GM12878 (cell line): ENCODE results near the gene GALNT18. TPM values are rescaled to one million over a fixed set of nuclear protein-coding genes. Genes with fewer than 3 reads are reported as not detected.

ENCODE experiments used
- ATAC-seq: fragments of 200-7000 bp; cut with Tn5 transposase; 3 replicates; pipeline ENCODE4 v1.9.1; 2020; ENCODE audit warnings: mild to moderate bottlenecking, moderate library complexity
- BruUV-seq: library from RNA; stranded (reverse); fragments of 400-500 nt; replicated peaks from 2 replicates; lab custom pipeline; 2021; lab: Mats Ljungman, UMichigan
- CTCF ChIA-PET: fragments of 300-600 bp; sonication (Branson Sonifier 250); formaldehyde crosslinking; extraction: SDS; loops from one replicate; lab custom pipeline; 2021; ENCODE audit warnings: inconsistent platforms; lab: Yijun Ruan, JAX
- POLR2A ChIA-PET: fragments of 350-600 bp; formaldehyde crosslinking; extraction: SDS; loops from one replicate; lab custom pipeline; 2021; ENCODE audit warnings: inconsistent platforms; lab: Charles Lee
- RAD21 ChIA-PET: fragments of 300-600 bp; sonication (Branson Sonifier 250); formaldehyde crosslinking; loops from one replicate; lab custom pipeline; 2023; ENCODE audit warnings: antibody characterized with exemption; ENCODE audit not compliant: unreplicated experiment; lab: Charles Lee
- SMC1A ChIA-PET: fragments of 300-600 bp; sonication (Branson Sonifier 250); formaldehyde crosslinking; loops from one replicate; lab custom pipeline; 2023; ENCODE audit not compliant: unreplicated experiment, uncharacterized antibody; lab: Charles Lee
- DNase-seq: peaks from one replicate; pipeline ENCODE4 v3.0.0-alpha.2; 2011; ENCODE audit warnings: low read depth, low spot score
- FAIRE-seq: peaks from 3 replicates; lab custom pipeline; 2011; peaks lifted over from hg19 to GRCh38; lab: Jason Lieb, UNC
- H2AFZ ChIP-seq: 2 replicates; pipeline ENCODE4 v1.6.0; 2011; ENCODE audit warnings: low read depth, low read length, control low read depth; ENCODE audit not compliant: control insufficient read depth
- H3K27ac ChIP-seq: 2 replicates; pipeline ENCODE4 v1.5.1; 2011; ENCODE audit warnings: control low read depth; ENCODE audit not compliant: control insufficient read depth, insufficient read depth
- H3K27me3 ChIP-seq, 2 experiments: replicated peaks in 1 of 2; 2 replicates each; pipeline versions ENCODE4 v1.6.0 to v1.6.1; 2011; ENCODE audit warnings: low read length in 1 of 2; ENCODE audit not compliant: control insufficient read depth in 2 of 2, insufficient read depth in 2 of 2
- H3K36me3 ChIP-seq, 2 experiments: 2 replicates each; pipeline ENCODE4 v1.5.1; 2011; ENCODE audit warnings: low read length in 1 of 2; ENCODE audit not compliant: control insufficient read depth in 2 of 2, insufficient read depth in 2 of 2
- H3K4me1 ChIP-seq: 2 replicates; pipeline ENCODE4 v1.6.1; 2011; ENCODE audit warnings: mild to moderate bottlenecking, low read length, moderate library complexity, mixed read lengths; ENCODE audit not compliant: control insufficient read depth, insufficient read depth
- H3K4me2 ChIP-seq: 2 replicates; pipeline ENCODE4 v1.6.0; 2011; ENCODE audit warnings: control low read depth; ENCODE audit not compliant: control insufficient read depth, insufficient read depth
- H3K4me3 ChIP-seq: fragments of 200-600 bp; sonication (generic); 2 replicates; pipeline ENCODE4 v1.5.1; 2016
- H3K79me2 ChIP-seq: 2 replicates; pipeline ENCODE4 v1.6.0; 2011; ENCODE audit warnings: low read length; ENCODE audit not compliant: control insufficient read depth, insufficient read depth
- H3K9ac ChIP-seq: 2 replicates; pipeline ENCODE4 v1.8.0; 2011; ENCODE audit warnings: low read length, control low read depth, mixed read lengths; ENCODE audit not compliant: control insufficient read depth, insufficient read depth
- H3K9me3 ChIP-seq: replicated peaks from 3 replicates; pipeline ENCODE4 v1.5.1; 2011; ENCODE audit warnings: mild to moderate bottlenecking, low read length; ENCODE audit not compliant: control insufficient read depth, insufficient read depth
- H4K20me1 ChIP-seq: 2 replicates; pipeline ENCODE4 v1.6.0; 2011; ENCODE audit not compliant: control insufficient read depth, insufficient read depth
- EGR1 ChIP-seq, 2 experiments: IDR thresholded peaks; 1 replicate in 1 of 2; 2 replicates in 1 of 2; pipeline ENCODE4 v1.6.1; 2011 to 2012; ENCODE audit warnings: low read depth in 2 of 2, low read length in 2 of 2, borderline replicate concordance in 1 of 2, mild to moderate bottlenecking in 1 of 2, moderate library complexity in 1 of 2
- HDAC6 ChIP-seq: fragments of 200-600 bp; sonication (generic); IDR thresholded peaks from one replicate; pipeline ENCODE4 v1.8.0; 2017; ENCODE audit warnings: antibody characterized with exemption; ENCODE audit not compliant: unreplicated experiment
- NR2F1 ChIP-seq: fragments of 450-650 bp; conservative IDR thresholded peaks from 2 replicates; pipeline ENCODE4 v1.6.1; 2017; ENCODE audit warnings: mild to moderate bottlenecking
- PAX5 ChIP-seq: IDR thresholded peaks from 2 replicates; pipeline ENCODE4 v1.6.1; 2011; ENCODE audit warnings: low read depth, low read length, borderline replicate concordance
- PKNOX1 ChIP-seq: fragments of 450-650 bp; IDR thresholded peaks from 2 replicates; pipeline ENCODE4 v1.6.1; 2016; ENCODE audit warnings: mild to moderate bottlenecking
- SPI1 ChIP-seq: IDR thresholded peaks from 2 replicates; pipeline ENCODE4 v1.6.1; 2011; ENCODE audit warnings: low read depth, mild to moderate bottlenecking, low read length, moderate library complexity, borderline replicate concordance; ENCODE audit not compliant: insufficient read depth
- ZBTB40 ChIP-seq: fragments of 450-650 bp; IDR thresholded peaks from 2 replicates; pipeline ENCODE4 v1.6.1; 2016; ENCODE audit warnings: mild to moderate bottlenecking, moderate library complexity, borderline replicate concordance
- ZSCAN29 ChIP-seq: fragments of 450-650 bp; IDR thresholded peaks from 2 replicates; pipeline ENCODE4 v1.6.1; 2017; ENCODE audit warnings: mild to moderate bottlenecking, moderate library complexity
- WGBS: methylation state at CpG from one replicate; pipeline ENCODE4 v1.1.6; 2016; ENCODE audit warnings: low lambda C conversion rate; ENCODE audit not compliant: insufficient replicate concordance, insufficient coverage; ENCODE audit errors: missing lambda C conversion rate; 5-methylcytosine and 5-hydroxymethylcytosine counted together
- in situ Hi-C: fragments of 300-500 bp; cut with MboI; formaldehyde crosslinking; loops from 9 replicates; pipeline ENCODE4 v1.14.3; 2018; ENCODE audit warnings: mixed read lengths
- intact Hi-C: fragments of 100-400 bp; cut with micrococcal nuclease; formaldehyde crosslinking; loops from one replicate; pipeline ENCODE4 v1.14.2; 2022; ENCODE audit not compliant: unreplicated experiment
- polyA plus RNA-seq, 11 experiments: library from polyadenylated mRNA; depleted of rRNA in 4 of 11; unstranded in 6 of 11; stranded (reverse) in 5 of 11; fragments of >200 nt; fragmentation: Nextera tagmentation in 4 of 11; fragmentation: Illumina TruSeq in 1 of 11; extraction: Ambion mirVana in 4 of 11; extraction: Trizol in 1 of 11; gene quantifications; 1 replicate in 1 of 11; 2 replicates in 10 of 11; pipeline versions ENCODE4 v1.2.1 to v1.2.3, GENCODE V29; 2011 to 2016; ENCODE audit warnings: inconsistent platforms in 2 of 11, missing spikeins in 2 of 11, low read depth in 1 of 11
- total RNA-seq, 4 experiments: library from RNA; depleted of rRNA in 3 of 4; stranded (reverse); fragments of >200 nt in 3 of 4; fragmentation: Illumina TruSeq in 1 of 4; extraction: Trizol in 1 of 4; gene quantifications; 2 replicates each; pipeline versions ENCODE4 v1.2.1 to v1.2.3, GENCODE V29; 2013 to 2021

GALNT18 gene
- total and polyA plus RNA-seq, 10 of the 15 experiments (the other 5 are each of a cell fraction or from before 2014, with no cell fraction given), result 1.2 to 14.2 (median 6.3) TPM

- Histone ChIP-seq H2AFZ (no peak overlapping the region), H3K4me3 (no peak overlapping the region), H3K4me2 (no peak overlapping the region), H4K20me1 (no peaks in the 10 kb centered on the region), H3K27me3 (no peaks in the 10 kb centered on the region)
- DNase-seq (no peak), FAIRE-seq (no peak), ATAC-seq (no peak)
- in situ Hi-C loops (no loop called here), intact Hi-C loops (no loop called here)
- ChIA-PET SMC1A (no interaction called here), POLR2A (no interaction called here)
- TF ChIP-seq PAX5, result no peak
- no peak for TF ChIP-seq EGR1 (IDR thresholded peaks at IDR 0.05; ENCODE audit: borderline replicate concordance in 1 of 2, low read depth in 2 of 2, low read length in 2 of 2)
- TF ChIP-seq ZBTB40, result no peak
- TF ChIP-seq HDAC6, result no peak
- TF ChIP-seq ZSCAN29, result no peak
- TF ChIP-seq NR2F1, result no peak
- TF ChIP-seq PKNOX1, result no peak
- TF ChIP-seq SPI1, result no peak
- TF ChIP-seq, all 136 proteins: peak for 0
- RAD21 ChIA-PET, result no interaction called here
- CTCF ChIA-PET, result interaction anchor here (0.9 kb wide), 1 partner anchor 10 kb away, joined by 3 read pairs; no protein-coding TSS in a partner anchor
- WGBS, result 55% methylated on average over 3 of the region's 3 CpGs
- no TSS peak for BruUV-seq
- Histone ChIP-seq H3K36me3 (no peaks in the 10 kb centered on the region; a peak in 1 of 4 replicates), H3K79me2 (no peaks in the 10 kb centered on the region), H3K4me1 (0 out of 2 replicates have a peak, but pooled peaks cover under 1% of the 10 kb centered on the region), H3K9ac (no peak overlapping the region), H3K27ac (no peak overlapping the region), H3K9me3 (no peaks in the 10 kb centered on the region; the same call in 2 of the 3 replicates)
Measured at GRCh38 chr11:11316651-11317230, 305.1 kb downstream of the GALNT18 start.
